HT1080 (cell line): ENCODE results near the gene UCKL1. TPM values are rescaled to one million over a fixed set of nuclear protein-coding genes. Genes with fewer than 3 reads are reported as not detected.
"Not testable (repeated sequence)": the region's sequence is repeated elsewhere in the genome, so short reads cannot be mapped to it uniquely, and the experiment has no call there.

Source experiments
- DNase-seq: peaks from one replicate; pipeline ENCODE4 v3.0.0-alpha.2; 2015; ENCODE audit warnings: low read depth
- total RNA-seq: library from RNA; depleted of rRNA; stranded (reverse); fragments of >200 nt; shearing (Covaris generic); gene quantifications from 2 replicates; pipeline ENCODE4 v1.2.3, GENCODE V29; 2014

The UCKL1 gene
- total RNA-seq, 1 experiment from 2014 or later, result 26.0 TPM

- DNase-seq, result no peak
Measured at GRCh38 chr20:63973160-63973479, 16.9 kb upstream of the UCKL1 start.

- peak; percentile 35 for DNase-seq
Measured at GRCh38 chr20:63972312-63973159, 16.3 kb upstream of the UCKL1 start.

GRCh38 chr20:63971960-63972311, 15.7 kb upstream of the UCKL1 start:
- not testable (repeated sequence) for DNase-seq

- no peak for DNase-seq
Measured at GRCh38 chr20:63970714-63971431, 14.7 kb upstream of the UCKL1 start.

GRCh38 chr20:63969838-63970713, 13.9 kb upstream of the UCKL1 start, which contains the start of gene ZNF512B:
Gene ZNF512B (minus strand): TSS chr20:63969930. CDS start chr20:63967950, 1,980 bp downstream.
- no peak for DNase-seq

GRCh38 chr20:63968928-63969760, 12.9 kb upstream of the UCKL1 start:
- no peak for DNase-seq

GRCh38 chr20:63968136-63968927, 12.1 kb upstream of the UCKL1 start:
- DNase-seq, result no peak

- DNase-seq, result no peak
Measured at GRCh38 chr20:63967330-63968135, 11.3 kb upstream of the UCKL1 start.

GRCh38 chr20:63966944-63967322, 10.7 kb upstream of the UCKL1 start:
- no peak for DNase-seq

- no peak for DNase-seq
Measured at GRCh38 chr20:63966172-63966943, 10.1 kb upstream of the UCKL1 start.

- no peak for DNase-seq
Measured at GRCh38 chr20:63964412-63964811, 8.2 kb upstream of the UCKL1 start.

GRCh38 chr20:63963784-63964301, 7.6 kb upstream of the UCKL1 start:
- no peak for DNase-seq

- DNase-seq, result no peak
Measured at GRCh38 chr20:63963348-63963741, 7.1 kb upstream of the UCKL1 start.

GRCh38 chr20:63962426-63963347, 6.5 kb upstream of the UCKL1 start:
- DNase-seq, result no peak

GRCh38 chr20:63961664-63962425, 5.6 kb upstream of the UCKL1 start:
- DNase-seq, result no peak
